Fibroblast of skin of back (primary cell): Measurements from ENCODE around the gene KMT2C.
"Not testable (repeated sequence)": the region's sequence is repeated elsewhere in the genome, so short reads cannot be mapped to it uniquely, and the experiment has no call there.

ENCODE experiments used
- DNase-seq: peaks from one replicate; pipeline ENCODE4 v3.0.0-alpha.2; 2013

KMT2C gene

GRCh38 chr7:152402384-152403250 is 33.2 kb downstream of the KMT2C start:
- DNase-seq, result peak; percentile 69

- DNase-seq, result no peak
These were observed 36.5 kb downstream of the KMT2C start for GRCh38 chr7:152399344-152399743.

- DNase-seq, result peak; percentile 68
These were observed 40.7 kb downstream of the KMT2C start for GRCh38 chr7:152395112-152395511.

- DNase-seq, result peak; percentile 60
These were observed 41.6 kb downstream of the KMT2C start for GRCh38 chr7:152394214-152394613.

GRCh38 chr7:152392254-152392653 is 43.5 kb downstream of the KMT2C start:
- no peak for DNase-seq

GRCh38 chr7:152386136-152386764 is 49.6 kb downstream of the KMT2C start:
- DNase-seq, result not testable (repeated sequence)

- DNase-seq, result not testable (repeated sequence)
These were observed 51.3 kb downstream of the KMT2C start for GRCh38 chr7:152384235-152385200.

- peak; percentile 85 for DNase-seq
These were observed 52.2 kb downstream of the KMT2C start for GRCh38 chr7:152383341-152384234.

GRCh38 chr7:152382244-152382643 is 53.6 kb downstream of the KMT2C start:
- no peak for DNase-seq

GRCh38 chr7:152380931-152381578 is 54.7 kb downstream of the KMT2C start:
- peak; percentile 25 for DNase-seq

GRCh38 chr7:152378497-152378896 is 57.3 kb downstream of the KMT2C start:
- DNase-seq, result not testable (repeated sequence)

GRCh38 chr7:152376716-152377484 is 58.9 kb downstream of the KMT2C start:
- DNase-seq, result not testable (repeated sequence)

GRCh38 chr7:152370297-152370696 is 65.5 kb downstream of the KMT2C start:
- no peak for DNase-seq

GRCh38 chr7:152369518-152369917 is 66.3 kb downstream of the KMT2C start:
- DNase-seq, result no peak

- no peak for DNase-seq
These were observed 68.6 kb downstream of the KMT2C start for GRCh38 chr7:152367170-152367569.

- DNase-seq, result no peak
These were observed 69.1 kb downstream of the KMT2C start for GRCh38 chr7:152366662-152367061.

GRCh38 chr7:152365982-152366603 is 69.7 kb downstream of the KMT2C start:
- DNase-seq, result no peak

- no peak for DNase-seq
These were observed 72.0 kb downstream of the KMT2C start for GRCh38 chr7:152363798-152364197.

GRCh38 chr7:152362128-152362926 is 73.5 kb downstream of the KMT2C start:
- no peak for DNase-seq
